ENCODE data around the gene TLE6.
"Not testable (repeated sequence)": the region's sequence is repeated elsewhere in the genome, so short reads cannot be mapped to it uniquely, and the experiment has no call there.

The TLE6 gene

DNA sequence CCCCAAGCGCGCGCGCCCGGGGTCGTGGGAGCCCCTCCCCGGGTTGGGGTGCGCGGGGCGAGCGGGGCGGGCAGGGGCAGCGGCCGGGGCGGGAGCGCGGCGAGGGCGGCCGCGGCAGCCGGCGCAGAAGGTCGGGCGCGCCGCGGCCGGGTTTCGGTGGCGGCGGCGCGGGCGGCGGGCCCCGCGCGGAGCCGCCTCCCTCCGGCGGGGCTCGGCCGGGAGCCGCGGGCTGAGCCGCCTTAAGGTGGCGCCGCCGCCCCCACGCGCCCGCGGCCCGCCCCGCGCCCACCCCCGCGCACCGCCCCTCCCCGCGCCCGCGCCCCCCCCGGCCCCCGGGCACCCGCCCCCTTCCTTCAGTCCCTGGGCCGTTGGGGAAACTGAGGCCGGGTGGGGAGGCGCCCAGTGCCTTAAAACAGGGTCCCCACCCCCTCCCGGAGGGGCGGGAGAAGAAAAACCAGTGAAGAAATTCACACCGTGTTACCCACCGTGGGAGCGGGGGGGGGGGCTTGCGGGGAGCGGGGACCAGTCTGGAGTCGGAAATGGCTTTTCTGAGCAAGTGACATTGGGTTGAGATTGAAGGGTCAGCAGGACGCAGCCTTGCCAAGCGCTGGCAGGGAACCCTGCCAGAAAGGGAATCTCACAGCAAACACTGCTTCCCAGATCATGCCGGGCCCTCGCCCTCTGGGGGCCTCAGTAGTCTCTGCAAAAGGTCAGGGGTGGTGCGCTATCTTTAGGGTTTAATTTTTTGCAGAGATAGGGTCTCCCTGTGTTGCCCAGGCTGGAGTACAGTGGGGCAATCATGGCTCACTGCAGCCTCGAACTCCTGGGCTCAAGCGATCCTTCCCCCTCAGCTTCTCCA, 51.9 kb downstream of the TLE6 start, which contains the start of gene TLE2:
TLE2 (minus strand) TSS at position 216 of the 859 bp plus-strand sequence. CDS start 376 bp downstream, outside the sequence.
- no peak for DNase-seq

DNA sequence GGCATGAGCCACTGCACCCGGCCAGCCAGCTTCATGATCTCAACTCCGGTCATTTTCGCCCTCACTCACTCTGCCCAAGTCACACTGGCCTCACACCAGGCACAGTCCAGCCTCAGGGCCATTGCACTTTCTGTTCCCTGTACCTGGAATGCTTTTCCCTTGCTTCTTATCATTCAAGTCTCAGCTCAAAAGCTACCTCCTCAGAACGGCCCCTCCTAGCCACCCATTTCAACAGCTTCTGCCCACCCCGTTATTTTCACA, 54.2 kb downstream of the TLE6 start:
- DNase-seq = no peak

DNA sequence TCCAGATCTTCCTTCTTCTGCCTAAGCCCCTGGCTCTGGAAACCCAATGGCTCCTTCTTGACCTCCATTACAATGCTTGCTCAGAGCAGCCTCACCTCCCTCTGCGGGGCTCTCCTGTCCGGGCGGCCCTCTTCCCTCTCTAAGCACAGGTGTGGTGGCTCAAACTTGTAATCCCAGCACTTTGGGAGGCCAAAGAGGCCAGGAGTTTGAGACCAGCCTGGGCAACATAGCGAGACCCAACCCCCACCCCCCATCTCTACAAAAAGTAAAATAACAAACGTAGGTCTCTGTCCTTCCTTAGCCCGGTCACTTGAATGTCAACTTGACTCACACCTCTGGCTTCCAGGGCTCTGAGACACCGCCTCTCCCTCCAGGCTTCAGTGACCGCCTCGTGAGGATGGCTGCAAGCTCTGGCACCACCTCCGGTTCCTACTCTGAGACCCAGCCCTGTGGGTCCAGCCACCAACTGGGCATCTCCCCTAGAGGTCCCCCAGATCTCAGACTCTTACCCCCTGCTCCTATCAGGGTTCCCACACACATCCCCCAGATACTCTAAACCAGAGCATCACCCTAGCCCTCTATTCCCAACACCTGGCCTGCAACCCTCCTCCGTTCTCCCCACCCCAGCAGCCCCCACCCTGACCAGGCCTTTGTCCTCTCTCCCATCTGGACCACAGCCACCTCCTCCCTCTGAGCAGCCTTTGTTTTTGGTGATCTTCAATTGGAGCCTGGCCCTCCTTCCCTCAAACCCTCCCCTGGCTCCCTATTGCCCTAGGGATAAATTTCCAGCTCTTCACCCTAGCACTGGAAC, 56.4 kb downstream of the TLE6 start:
- no peak for DNase-seq

DNA sequence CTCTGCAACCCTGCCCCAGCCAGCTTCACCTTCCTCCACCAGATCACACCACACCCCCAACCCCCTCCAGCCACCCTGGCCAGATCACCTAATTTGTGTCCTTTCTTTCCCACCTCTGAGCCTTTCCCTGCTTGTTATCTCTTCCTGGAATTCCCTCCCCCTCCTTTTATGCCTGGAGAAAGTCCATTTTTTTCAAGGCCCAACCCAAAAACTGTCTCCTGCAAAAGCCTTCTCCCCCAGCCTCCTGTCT, 57.0 kb downstream of the TLE6 start:
- DNase-seq = no peak

DNA sequence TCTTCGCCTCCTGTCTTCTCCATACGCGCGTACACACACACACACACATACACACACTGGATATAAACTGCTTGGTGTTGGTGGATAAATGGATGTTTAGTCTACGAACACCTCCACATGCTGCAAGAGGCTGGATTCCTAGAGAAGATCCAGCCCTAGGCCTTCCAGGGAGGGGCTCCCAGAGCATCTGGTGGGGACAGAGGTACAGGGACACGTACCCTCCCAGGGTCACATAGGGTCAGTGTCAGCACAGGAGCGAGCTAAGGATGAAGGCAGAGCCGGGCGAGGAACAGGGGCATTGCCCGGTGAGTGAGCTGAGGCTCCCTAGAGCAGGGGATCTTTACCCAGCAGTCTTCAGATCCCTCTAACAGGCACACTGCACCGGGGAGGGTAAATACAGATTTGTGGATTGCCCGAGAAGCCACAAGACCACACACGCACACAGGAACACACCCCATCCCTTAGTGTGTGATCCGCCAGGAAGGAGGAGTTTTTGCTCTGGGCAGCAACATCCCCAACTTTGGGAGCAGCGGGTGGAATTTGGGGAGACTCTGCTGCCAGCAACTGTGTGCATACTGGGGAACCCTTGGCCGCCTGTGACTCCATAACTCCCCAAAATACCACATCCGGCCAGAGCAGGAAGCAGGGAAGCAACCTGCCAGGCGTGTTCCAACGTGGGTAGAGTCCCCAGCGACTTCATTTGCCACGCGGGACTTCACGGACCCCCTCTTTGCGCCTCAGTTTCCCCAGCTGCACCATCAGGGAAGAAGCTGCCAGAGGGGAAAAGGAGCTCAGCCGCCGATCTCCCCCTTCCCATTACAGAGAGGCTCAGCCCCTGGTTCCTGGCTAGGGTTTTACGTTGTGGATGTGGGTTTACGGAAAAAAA, 57.5 kb downstream of the TLE6 start:
- DNase-seq = no peak

DNA sequence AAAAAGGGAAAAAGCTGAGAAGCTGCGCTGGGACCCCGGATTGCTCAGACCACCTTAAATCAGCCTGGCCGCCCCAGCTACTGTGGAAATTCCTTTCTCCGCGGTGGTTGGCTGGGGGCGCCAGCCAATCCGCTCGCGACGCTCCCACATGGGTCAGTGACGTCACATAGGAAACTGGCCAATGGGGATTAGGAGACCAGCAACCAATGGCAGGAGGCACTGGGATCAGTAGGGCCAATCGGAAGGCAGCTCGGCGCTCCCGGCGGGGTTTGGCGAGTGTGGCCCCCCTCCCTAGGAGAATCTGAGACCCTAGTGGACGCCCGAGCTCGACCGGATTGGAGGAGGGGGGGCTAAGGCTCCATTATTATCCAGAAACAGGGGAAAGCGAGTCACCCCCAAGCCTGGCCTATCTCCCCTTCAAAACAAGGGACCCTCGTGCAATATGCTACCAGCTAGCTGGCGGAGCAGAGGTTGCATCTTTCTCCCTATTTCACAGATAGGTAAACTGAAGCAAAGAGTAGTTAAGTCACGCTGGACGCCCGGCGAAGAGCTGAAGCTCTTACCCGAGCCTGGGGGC, 58.3 kb downstream of the TLE6 start:
- DNase-seq = peak; percentile 99

DNA sequence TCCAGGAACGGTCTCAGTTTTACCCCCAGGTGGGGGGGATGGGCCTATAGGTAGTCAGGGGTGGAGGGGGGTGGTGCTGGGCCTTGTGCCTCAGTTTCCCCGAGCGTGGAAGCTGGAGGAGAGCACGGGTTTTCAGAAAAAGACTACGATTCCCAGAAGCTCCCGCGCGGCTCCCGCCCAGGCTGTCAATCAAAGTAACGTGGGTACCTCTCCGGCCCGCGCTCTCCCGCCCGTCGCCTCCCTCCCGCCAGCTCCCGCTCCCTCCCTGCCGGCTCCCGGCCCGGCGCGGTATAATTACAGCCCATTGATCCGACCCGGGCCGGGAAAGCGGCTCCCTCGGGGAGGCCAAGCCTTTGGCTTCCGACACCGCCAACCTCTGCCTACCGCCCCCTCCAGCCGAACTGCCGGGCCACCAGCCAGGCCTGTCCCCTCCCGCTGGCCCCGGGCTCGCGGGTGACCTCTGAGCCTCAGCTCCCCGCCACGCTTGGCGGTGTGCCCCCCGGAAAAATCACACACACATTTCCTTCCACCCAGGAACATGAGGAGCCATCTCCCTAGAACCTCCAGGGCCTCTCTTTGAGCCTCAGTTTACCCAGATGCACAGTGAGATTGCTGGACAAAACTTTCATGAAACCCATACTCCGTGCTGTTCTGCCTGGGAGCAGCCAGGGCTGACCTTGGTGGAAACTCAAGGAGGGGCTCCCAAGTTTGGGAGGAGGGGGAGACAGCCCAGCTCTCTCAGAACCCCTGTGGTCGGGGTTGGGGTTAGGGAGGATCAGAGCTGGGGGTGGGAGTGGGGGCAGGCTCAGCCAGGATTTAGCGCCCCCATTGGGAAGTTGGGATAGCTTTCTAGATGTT, 59.0 kb downstream of the TLE6 start:
- peak; percentile 95 for DNase-seq

DNA sequence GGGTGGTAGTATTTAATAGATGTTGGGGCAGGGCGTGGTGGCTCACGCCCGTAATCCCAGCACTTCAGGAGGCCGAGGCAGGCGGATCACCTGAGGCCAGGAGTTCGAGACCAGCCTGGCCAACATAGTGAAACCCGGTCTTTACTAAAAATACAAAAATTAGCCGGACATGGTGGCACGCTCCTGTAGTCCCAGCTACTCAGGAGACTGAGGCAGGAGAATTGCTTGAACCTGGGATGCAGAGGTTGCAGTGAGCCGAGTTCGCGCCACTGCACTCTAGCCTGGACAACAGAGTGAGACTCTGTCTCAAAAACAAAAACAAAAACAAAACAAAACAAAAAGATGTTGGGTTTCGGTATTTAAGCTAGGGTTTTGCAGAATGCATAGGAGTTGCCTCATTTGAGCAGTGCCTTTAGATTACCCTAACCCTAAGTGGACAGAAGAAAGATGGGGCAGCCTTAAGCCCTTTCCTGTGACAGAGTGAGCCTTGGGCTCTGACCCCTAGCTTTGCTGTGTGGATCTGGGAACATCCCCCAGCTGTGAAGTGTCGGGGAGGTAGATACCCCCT, 59.7 kb downstream of the TLE6 start:
- DNase-seq = not testable (repeated sequence)

DNA sequence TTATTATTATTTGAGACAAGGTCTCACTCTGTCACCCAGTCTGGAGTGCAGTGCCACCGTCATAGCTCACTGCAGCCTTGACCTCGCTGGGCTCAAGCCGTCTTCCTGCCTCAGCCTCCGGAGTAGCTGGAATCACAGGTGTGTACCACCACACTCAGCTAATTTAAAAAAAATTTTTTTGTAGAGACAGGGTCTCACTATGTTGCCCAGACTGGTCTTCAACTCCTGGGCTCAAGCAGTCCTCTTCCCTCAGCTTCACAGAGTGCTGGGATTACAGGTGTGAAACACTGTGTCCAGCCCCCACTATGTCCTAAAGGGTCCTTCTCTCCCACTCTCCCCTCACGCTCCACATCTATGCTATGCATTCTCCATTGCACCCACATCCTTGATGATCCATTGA, 60.9 kb downstream of the TLE6 start:
- no peak for DNase-seq

DNA sequence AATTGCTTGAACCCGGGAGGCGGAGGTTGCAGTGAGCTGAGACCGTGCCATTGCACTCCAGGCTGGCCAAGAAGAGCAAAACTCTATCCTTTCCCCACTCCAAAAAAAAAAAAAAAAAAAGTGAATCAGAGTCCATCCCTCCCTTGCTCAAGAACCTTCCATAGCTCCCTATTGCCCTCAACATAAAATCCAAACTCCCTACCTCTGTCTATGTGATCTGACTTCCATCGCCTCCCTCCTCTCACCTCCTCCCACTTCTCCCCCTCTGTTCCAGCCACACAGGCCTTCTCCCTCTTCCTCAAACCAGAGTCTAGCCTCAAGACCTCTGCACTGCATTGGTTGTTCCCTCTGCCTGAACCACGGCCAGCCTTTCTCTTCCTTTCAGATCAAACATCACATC, 61.8 kb downstream of the TLE6 start:
- DNase-seq = no peak

DNA sequence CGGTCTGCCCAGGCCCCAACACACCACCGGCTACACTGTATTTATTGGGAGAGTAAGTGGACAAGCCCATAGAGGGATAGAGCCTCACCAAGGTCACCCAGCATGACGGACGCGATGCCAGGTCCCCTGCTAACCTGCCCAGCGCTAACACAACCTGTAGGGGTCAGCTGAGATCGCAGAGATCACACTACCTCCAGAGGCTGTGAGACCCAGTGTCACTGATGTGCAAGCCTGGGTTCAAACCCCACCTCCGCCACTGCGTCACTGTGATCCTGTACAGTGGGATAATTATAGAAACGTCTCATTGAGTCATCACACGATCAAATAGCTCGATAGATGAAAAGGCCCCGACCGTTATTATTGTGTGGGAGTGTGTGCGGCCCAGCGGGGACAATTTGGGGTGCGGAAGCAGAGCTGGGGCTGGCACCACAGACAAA, 62.3 kb downstream of the TLE6 start:
- DNase-seq = no peak

DNA sequence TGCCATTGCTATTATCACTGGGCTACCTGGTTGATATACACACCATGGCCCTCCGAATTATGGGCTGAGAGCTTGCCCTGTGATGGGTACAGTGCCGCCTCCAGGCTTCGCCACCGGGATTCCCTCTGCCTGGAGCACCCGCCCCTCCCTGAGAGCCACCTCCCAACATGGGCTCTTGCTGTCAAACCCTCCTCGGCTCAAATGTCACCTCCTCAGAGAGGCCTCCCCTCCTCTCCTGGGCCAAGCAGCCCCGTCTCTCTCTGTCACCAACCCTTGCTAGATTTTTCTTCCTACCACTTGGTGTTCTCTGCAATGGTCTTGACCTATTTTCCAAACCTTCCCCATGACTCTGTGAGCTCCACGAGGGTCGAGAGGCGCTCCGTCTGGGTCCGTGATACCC, 64.0 kb downstream of the TLE6 start:
- DNase-seq = no peak

DNA sequence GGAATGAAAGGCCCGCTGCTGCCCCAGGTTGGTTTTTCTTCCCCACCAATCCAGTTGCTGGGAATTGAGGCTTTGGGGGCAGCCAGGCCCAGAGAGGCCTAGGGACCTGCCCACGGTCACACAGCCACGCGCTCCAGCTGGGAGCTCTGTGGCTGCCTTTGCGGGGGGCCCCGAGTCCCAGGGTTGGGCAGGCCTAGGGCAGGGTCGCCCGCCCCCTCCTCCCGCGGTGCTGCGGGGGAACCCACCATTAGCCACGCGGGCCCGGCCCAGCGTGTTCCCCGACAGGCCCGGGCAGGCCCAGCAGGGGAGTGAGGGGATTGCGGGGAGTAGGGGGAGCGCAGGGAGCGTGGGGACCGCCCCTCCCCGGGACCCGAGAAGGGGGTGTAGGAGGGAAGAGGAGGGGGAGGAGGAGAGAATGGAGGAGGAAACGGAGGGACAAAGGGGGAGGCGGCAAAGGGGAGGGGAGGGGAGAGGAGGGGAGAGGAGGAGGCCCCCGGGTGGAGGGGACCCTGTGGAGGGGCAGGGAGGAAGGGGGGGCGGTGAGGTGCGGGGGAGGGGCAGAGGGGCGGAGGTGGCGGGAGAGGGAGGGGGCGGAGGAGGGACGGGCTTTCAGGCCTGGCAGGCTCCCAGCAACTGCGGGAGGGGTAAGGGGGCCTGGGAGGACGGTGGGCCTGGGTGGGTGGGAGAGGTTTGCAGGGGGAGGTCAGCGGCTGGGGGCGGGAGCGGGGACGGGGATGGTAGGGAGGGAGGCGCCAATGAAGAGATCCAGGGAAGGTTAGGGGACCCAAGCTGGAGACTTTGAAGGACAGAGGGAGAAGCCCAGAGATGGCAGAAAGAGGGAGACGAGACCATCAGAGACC, 64.6 kb downstream of the TLE6 start:
- DNase-seq = no peak

DNA sequence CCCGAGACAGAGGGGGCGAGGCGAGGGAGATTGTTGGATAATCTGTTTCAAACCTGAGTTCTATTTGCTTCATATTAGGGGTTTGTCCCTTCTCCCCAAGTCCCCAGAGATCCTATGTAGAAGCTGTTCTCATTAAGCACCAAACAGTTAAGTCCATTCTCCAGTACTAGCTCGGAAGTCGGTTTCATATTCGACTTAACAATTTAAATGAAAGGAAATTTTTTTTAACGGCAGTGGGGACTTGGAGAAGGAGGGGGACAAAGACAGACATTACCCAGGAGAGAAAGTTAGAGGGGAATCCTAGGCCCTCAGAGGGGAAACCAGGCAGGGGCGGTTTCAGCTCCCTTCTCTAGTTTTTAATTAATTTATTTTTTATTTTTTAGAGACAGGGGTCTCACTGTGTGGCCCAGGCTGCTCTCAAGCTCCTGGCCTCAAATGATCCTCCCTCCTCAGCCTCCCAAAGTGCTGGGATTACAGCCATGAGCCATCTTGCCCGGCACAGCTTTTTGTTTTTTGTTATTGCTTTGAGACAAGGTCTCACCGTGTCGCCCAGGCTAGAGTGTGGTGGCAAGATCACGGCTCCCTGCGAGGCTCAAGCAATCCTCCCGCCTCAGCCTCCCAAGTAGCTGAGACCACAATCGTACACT, 65.4 kb downstream of the TLE6 start:
- DNase-seq = no peak
